IMR-90 (cell line): Measurements from ENCODE around the gene FAM20C. TPM values are rescaled to one million over a fixed set of nuclear protein-coding genes. Genes with fewer than 3 reads are reported as not detected.

Experiments used
- ATAC-seq: fragments of 200-7000 bp; cut with Tn5 transposase; 2 replicates; pipeline ENCODE4 v1.9.1; 2020; ENCODE audit warnings: low read depth, mild to moderate bottlenecking, moderate library complexity
- BruUV-seq: library from RNA; stranded (reverse); fragments of 400-500 nt; replicated peaks from 2 replicates; lab custom pipeline; 2021; lab: Mats Ljungman, UMichigan
- CTCF ChIA-PET: fragments of 300-600 bp; formaldehyde crosslinking; extraction: SDS; loops from one replicate; lab custom pipeline; 2021; ENCODE audit warnings: antibody characterized with exemption; lab: Yijun Ruan, JAX
- POLR2A ChIA-PET: fragments of 300-600 bp; sonication (Branson Sonifier 250); formaldehyde crosslinking; loops from one replicate; lab custom pipeline; 2022; ENCODE audit warnings: antibody characterized with exemption; ENCODE audit not compliant: unreplicated experiment; lab: Charles Lee
- DNase-seq: peaks from one replicate; pipeline ENCODE4 v3.0.0; 2013
- H2AFZ ChIP-seq: replicated peaks from 2 replicates; pipeline ENCODE3; 2013; ENCODE audit warnings: low read length, mild to moderate bottlenecking; ENCODE audit not compliant: poor library complexity
- H2AK5ac ChIP-seq: 2 replicates; pipeline ENCODE4 v1.6.1; 2013; ENCODE audit warnings: low read depth, low read length, inconsistent platforms
- H2AK9ac ChIP-seq: replicated peaks from 2 replicates; pipeline ENCODE3; 2013; ENCODE audit warnings: mild to moderate bottlenecking, low read depth, low read length, moderate library complexity; ENCODE audit not compliant: poor library complexity
- H2BK120ac ChIP-seq: 2 replicates; pipeline ENCODE4 v1.6.1; 2013; ENCODE audit warnings: low read depth, low read length, inconsistent platforms
- H2BK15ac ChIP-seq: 3 replicates; pipeline ENCODE4 v1.6.1; 2013; ENCODE audit warnings: low read depth, low read length, inconsistent platforms
- H2BK20ac ChIP-seq: 2 replicates; pipeline ENCODE4 v1.6.1; 2013; ENCODE audit warnings: low read depth, mild to moderate bottlenecking, inconsistent platforms, low read length, moderate library complexity
- H2BK5ac ChIP-seq: 2 replicates; pipeline ENCODE4 v1.6.1; 2013; ENCODE audit warnings: mild to moderate bottlenecking, low read depth, low read length, inconsistent platforms; ENCODE audit not compliant: poor library complexity, severe bottlenecking
- H3K14ac ChIP-seq: replicated peaks from 2 replicates; pipeline ENCODE4 v1.6.1; 2013; ENCODE audit warnings: low read depth, low read length, inconsistent platforms
- H3K18ac ChIP-seq: 2 replicates; pipeline ENCODE4 v1.6.1; 2013; ENCODE audit warnings: low read depth, low read length, control low read depth
- H3K23ac ChIP-seq: 2 replicates; pipeline ENCODE4 v1.6.1; 2013; ENCODE audit warnings: low read depth, low read length, inconsistent platforms
- H3K27ac ChIP-seq: 2 replicates; pipeline ENCODE4 v1.5.1; 2013; ENCODE audit warnings: mild to moderate bottlenecking, control low read depth, low read length; ENCODE audit not compliant: insufficient read depth
- H3K27me3 ChIP-seq: 2 replicates; pipeline ENCODE4 v1.6.1; 2013; ENCODE audit warnings: low read length; ENCODE audit not compliant: control insufficient read depth, insufficient read depth
- H3K36me3 ChIP-seq: 2 replicates; pipeline ENCODE4 v1.6.1; 2013; ENCODE audit warnings: low read length, mixed read lengths; ENCODE audit not compliant: control insufficient read depth, insufficient read depth
- H3K4ac ChIP-seq: 2 replicates; pipeline ENCODE4 v1.6.1; 2013; ENCODE audit warnings: low read depth, low read length, inconsistent platforms
- H3K4me1 ChIP-seq: 2 replicates; pipeline ENCODE4 v1.6.1; 2013; ENCODE audit warnings: low read length, mixed read lengths; ENCODE audit not compliant: control insufficient read depth, insufficient read depth
- H3K4me2 ChIP-seq: 2 replicates; pipeline ENCODE4 v1.6.1; 2013; ENCODE audit warnings: low read depth, mild to moderate bottlenecking, control low read depth, low read length, moderate library complexity
- H3K4me3 ChIP-seq: 2 replicates; pipeline ENCODE4 v1.5.1; 2013; ENCODE audit warnings: low read depth, mild to moderate bottlenecking, control low read depth, low read length, moderate library complexity; ENCODE audit not compliant: insufficient read depth
- H3K56ac ChIP-seq: 2 replicates; pipeline ENCODE4 v1.6.1; 2013; ENCODE audit warnings: low read length, inconsistent platforms; ENCODE audit not compliant: insufficient read depth; ENCODE audit errors: extremely low read depth
- H3K79me1 ChIP-seq, 2 experiments: 2 replicates each; pipeline ENCODE4 v1.6.1; 2013; ENCODE audit warnings: low read length in 2 of 2, inconsistent platforms in 1 of 2, low read depth in 1 of 2
- H3K9ac ChIP-seq: 2 replicates; pipeline ENCODE4 v1.6.1; 2013; ENCODE audit warnings: low read depth, low read length, control low read depth
- H3K9me1 ChIP-seq: 2 replicates; pipeline ENCODE4 v1.6.1; 2013; ENCODE audit warnings: low read length, inconsistent platforms; ENCODE audit not compliant: insufficient read depth
- H3K9me3 ChIP-seq: 2 replicates; pipeline ENCODE4 v1.6.1; 2013; ENCODE audit warnings: low read length; ENCODE audit not compliant: control insufficient read depth, insufficient read depth
- H4K20me1 ChIP-seq: 2 replicates; pipeline ENCODE4 v1.6.1; 2013; ENCODE audit warnings: low read length, inconsistent platforms; ENCODE audit not compliant: insufficient read depth
- H4K5ac ChIP-seq: 2 replicates; pipeline ENCODE4 v1.6.1; 2013; ENCODE audit warnings: mild to moderate bottlenecking, low read depth, low read length, control low read depth
- H4K8ac ChIP-seq, 2 experiments: 2 replicates each; pipeline ENCODE4 v1.6.1; 2013; ENCODE audit warnings: low read depth in 2 of 2, low read length in 2 of 2, control low read depth in 1 of 2, inconsistent platforms in 1 of 2
- H4K91ac ChIP-seq: 2 replicates; pipeline ENCODE4 v1.6.1; 2013; ENCODE audit warnings: low read depth, low read length, inconsistent platforms; ENCODE audit not compliant: insufficient read depth
- CHD1 ChIP-seq: IDR thresholded peaks from 2 replicates; pipeline ENCODE4 v1.6.1; 2012; ENCODE audit warnings: low read depth, low read length, improper control_type of control experiment
- NFE2L2 ChIP-seq: fragments of 150-350 bp; IDR thresholded peaks from 2 replicates; pipeline ENCODE4 v1.6.1; 2016; ENCODE audit warnings: low read depth, mild to moderate bottlenecking, low read length
- RFX5 ChIP-seq: IDR thresholded peaks from 2 replicates; pipeline ENCODE4 v1.8.0; 2012; ENCODE audit warnings: low read depth, mild to moderate bottlenecking, low read length, moderate library complexity
- WGBS, 2 experiments: methylation state at CpG; one replicate each; pipeline versions ENCODE4 v1.1.5 to v1.1.7; 2013; ENCODE audit warnings: missing lambda C conversion rate in 2 of 2; ENCODE audit not compliant: insufficient read length in 1 of 2; ENCODE audit errors: extremely low coverage in 2 of 2; 5-methylcytosine and 5-hydroxymethylcytosine counted together
- dilution Hi-C: fragments of 300-500 bp; cut with HindIII; formaldehyde crosslinking; loops from one replicate; pipeline ENCODE4 v1.14.3; 2018; ENCODE audit warnings: low sequenced_read_pairs; ENCODE audit not compliant: unreplicated experiment
- in situ Hi-C: fragments of 300-500 bp; cut with MboI; formaldehyde crosslinking; loops from 3 replicates; pipeline ENCODE4 v1.14.3; 2019; ENCODE audit warnings: low sequenced_read_pairs, inconsistent platforms, mixed read lengths
- intact Hi-C: fragments of 100-400 bp; cut with micrococcal nuclease; formaldehyde crosslinking; loops from 2 replicates; pipeline ENCODE4 v1.10.0; 2022
- polyA plus RNA-seq, 3 experiments: library from polyadenylated mRNA; depleted of rRNA; stranded (reverse); fragments of >200 nt; gene quantifications; 2 replicates each; pipeline ENCODE4 v1.2.3, GENCODE V29; 2012; ENCODE audit warnings: low replicate concordance in 1 of 3
- total RNA-seq: library from RNA; depleted of rRNA; stranded (reverse); fragments of >200 nt; gene quantifications from 2 replicates; pipeline ENCODE4 v1.2.3, GENCODE V29; 2012
- TF ChIP-seq, protein P1 (sequence below): fragments of 150-350 bp; IDR thresholded peaks from 2 replicates; pipeline ENCODE4 v1.6.1; 2017; ENCODE audit warnings: mild to moderate bottlenecking, antibody characterized with exemption, low read length, low read depth
- TF ChIP-seq, protein P2 (sequence below): fragments of 150-350 bp; IDR thresholded peaks from 2 replicates; pipeline ENCODE4 v1.6.1; 2016; ENCODE audit warnings: low read depth, mild to moderate bottlenecking, low read length, moderate library complexity, borderline replicate concordance

FAM20C gene
- total and polyA plus RNA-seq, 2 of the 4 experiments (the other 2 are of a cell fraction) = 7.7 to 36.6 TPM

GRCh38 chr7:300048-300447 is 107.7 kb downstream of the FAM20C start:
- Histone ChIP-seq H3K23ac (no peak overlapping the region), H3K14ac (no peak overlapping the region), H2BK120ac (no peak overlapping the region), H3K36me3 (no peaks in the 10 kb centered on the region), H2AK5ac (no peak overlapping the region), H3K56ac (no peak overlapping the region), H3K9ac (no peak overlapping the region), H3K4me3 (no peak overlapping the region), H4K8ac (no peak overlapping the region), H2BK5ac (no peak overlapping the region), H2BK20ac (no peak overlapping the region), H2AK9ac (no peak overlapping the region), H4K20me1 (peaks cover 3% of the 10 kb centered on the region; the same call in 1 of the 2 replicates), H3K79me1 (no peaks in the 10 kb centered on the region), H3K4me1 (no peaks in the 10 kb centered on the region), H3K18ac (no peak overlapping the region), H3K4ac (no peak overlapping the region), H2AFZ (no peak overlapping the region), H4K91ac (no peak overlapping the region), H3K27me3 (peaks cover 32% of the 10 kb centered on the region; the same call in 1 of the 2 replicates), H3K9me3 (no peaks in the 10 kb centered on the region; the same call in 1 of the 2 replicates), H4K5ac (no peak overlapping the region), H3K27ac (no peak overlapping the region), H3K9me1 (0 out of 2 replicates have a peak, but pooled peaks cover 4% of the 10 kb centered on the region), H2BK15ac (no peak overlapping the region), H3K4me2 (no peak overlapping the region)
- DNase-seq = no peak
- ATAC-seq = no peak
- no TSS peak for BruUV-seq
- no CpG with 5 or more reads among the region's 10 CpGs for WGBS, 2 experiments
- CTCF ChIA-PET = no interaction called here
- intact Hi-C loops = no loop called here
- in situ Hi-C loops = no loop called here
- dilution Hi-C loops = no loop called here
- TF ChIP-seq CHD1 = no peak
- TF ChIP-seq NFE2L2 = no peak
- TF ChIP-seq, protein P1, sequence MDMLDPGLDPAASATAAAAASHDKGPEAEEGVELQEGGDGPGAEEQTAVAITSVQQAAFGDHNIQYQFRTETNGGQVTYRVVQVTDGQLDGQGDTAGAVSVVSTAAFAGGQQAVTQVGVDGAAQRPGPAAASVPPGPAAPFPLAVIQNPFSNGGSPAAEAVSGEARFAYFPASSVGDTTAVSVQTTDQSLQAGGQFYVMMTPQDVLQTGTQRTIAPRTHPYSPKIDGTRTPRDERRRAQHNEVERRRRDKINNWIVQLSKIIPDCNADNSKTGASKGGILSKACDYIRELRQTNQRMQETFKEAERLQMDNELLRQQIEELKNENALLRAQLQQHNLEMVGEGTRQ = no peak
- TF ChIP-seq, protein P2, sequence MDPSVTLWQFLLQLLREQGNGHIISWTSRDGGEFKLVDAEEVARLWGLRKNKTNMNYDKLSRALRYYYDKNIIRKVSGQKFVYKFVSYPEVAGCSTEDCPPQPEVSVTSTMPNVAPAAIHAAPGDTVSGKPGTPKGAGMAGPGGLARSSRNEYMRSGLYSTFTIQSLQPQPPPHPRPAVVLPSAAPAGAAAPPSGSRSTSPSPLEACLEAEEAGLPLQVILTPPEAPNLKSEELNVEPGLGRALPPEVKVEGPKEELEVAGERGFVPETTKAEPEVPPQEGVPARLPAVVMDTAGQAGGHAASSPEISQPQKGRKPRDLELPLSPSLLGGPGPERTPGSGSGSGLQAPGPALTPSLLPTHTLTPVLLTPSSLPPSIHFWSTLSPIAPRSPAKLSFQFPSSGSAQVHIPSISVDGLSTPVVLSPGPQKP = no peak
- TF ChIP-seq RFX5 = no peak
- POLR2A ChIA-PET = no interaction called here
